Umbilical cord (tissue), 2 donors: ENCODE data around the gene MTHFR. TPM values are rescaled to one million over a fixed set of nuclear protein-coding genes. Genes with fewer than 3 reads are reported as not detected.

ENCODE experiments used
- DNase-seq: peaks from one replicate; pipeline ENCODE4 v3.0.0-alpha.2; 2015; ENCODE audit warnings: low spot score
- total RNA-seq: library from RNA; depleted of rRNA; stranded (reverse); fragments of >200 nt; gene quantifications from one replicate; pipeline ENCODE4 v1.2.3, GENCODE V29; 2014; ENCODE audit warnings: low replicate concordance; ENCODE audit not compliant: insufficient read depth

Gene MTHFR
- total RNA-seq, 1 donor from 2014 or later: 17.1 TPM

- DNase-seq: no peak
These were observed 23.5 kb downstream of the MTHFR start for GRCh38 chr1:11782127-11782708.

- DNase-seq: no peak
These were observed 24.5 kb downstream of the MTHFR start for GRCh38 chr1:11781297-11781696.

GRCh38 chr1:11780380-11781147 lies 25.2 kb downstream of the MTHFR start:
- DNase-seq: no peak

- DNase-seq: no peak
These were observed 25.9 kb downstream of the MTHFR start for GRCh38 chr1:11779715-11780379.

- DNase-seq: no peak
These were observed 26.7 kb downstream of the MTHFR start for GRCh38 chr1:11778844-11779623.

- no peak for DNase-seq
These were observed 27.4 kb downstream of the MTHFR start for GRCh38 chr1:11778336-11778735.

- no peak for DNase-seq
These were observed 28.0 kb downstream of the MTHFR start for GRCh38 chr1:11777658-11778322.

GRCh38 chr1:11774753-11775152 lies 31.0 kb downstream of the MTHFR start:
- no peak for DNase-seq

- DNase-seq: no peak
These were observed 33.3 kb downstream of the MTHFR start for GRCh38 chr1:11772458-11772857.

GRCh38 chr1:11771481-11772043 lies 34.2 kb downstream of the MTHFR start:
- no peak for DNase-seq

GRCh38 chr1:11770011-11770410 lies 35.8 kb downstream of the MTHFR start:
- no peak for DNase-seq

GRCh38 chr1:11769274-11769673 lies 36.5 kb downstream of the MTHFR start:
- no peak for DNase-seq

- no peak for DNase-seq
These were observed 36.9 kb downstream of the MTHFR start for GRCh38 chr1:11768821-11769220.

GRCh38 chr1:11767922-11768704 lies 37.7 kb downstream of the MTHFR start:
- no peak for DNase-seq

- DNase-seq: no peak
These were observed 39.4 kb downstream of the MTHFR start for GRCh38 chr1:11766429-11766776.

- DNase-seq: no peak
These were observed 39.9 kb downstream of the MTHFR start for GRCh38 chr1:11765661-11766428.

GRCh38 chr1:11764519-11764918 lies 41.2 kb downstream of the MTHFR start:
- DNase-seq: no peak

GRCh38 chr1:11764115-11764514 lies 41.6 kb downstream of the MTHFR start:
- DNase-seq: no peak

GRCh38 chr1:11761988-11762406 lies 43.8 kb downstream of the MTHFR start, which contains the start of gene C1orf167:
TSS of gene C1orf167 (plus strand) at chr1:11762193. CDS start at chr1:11764401, 2,208 bp downstream.
- DNase-seq: no peak

- no peak for DNase-seq
These were observed 44.5 kb downstream of the MTHFR start for GRCh38 chr1:11761285-11761684.
